Tibial nerve (tissue), 4 donors: ENCODE results near the gene SFI1. TPM values are rescaled to one million over a fixed set of nuclear protein-coding genes. Genes with fewer than 3 reads are reported as not detected.
A peak's percentile ranks its signal among the peaks of the same experiment; 100 is the strongest.

Experiments
- DNase-seq, 2 donors: peaks; one replicate each; pipeline ENCODE4 v3.0.0-alpha.2; 2019; ENCODE audit warnings: low spot score in 2 of 2
- H3K27ac ChIP-seq, 4 donors: fragments of 200-600 bp; sonication (generic) in 3 of 4; one replicate each; pipeline ENCODE4 v1.5.1; 2017 to 2019; ENCODE audit warnings: mild to moderate bottlenecking in 1 of 4
- H3K27me3 ChIP-seq, 2 donors: fragments of 200-600 bp; sonication (generic) in 1 of 2; one replicate each; pipeline versions ENCODE4 v1.5.1 to v1.6.0; 2017 to 2019
- H3K36me3 ChIP-seq, 3 donors: fragments of 200-600 bp; sonication (generic); one replicate each; pipeline ENCODE4 v1.5.1; 2018 to 2019
- H3K4me1 ChIP-seq, 4 donors: fragments of 200-600 bp; sonication (generic) in 3 of 4; one replicate each; pipeline ENCODE4 v1.5.1; 2017 to 2019
- H3K4me3 ChIP-seq, 4 donors: fragments of 200-600 bp; sonication (generic) in 3 of 4; one replicate each; pipeline ENCODE4 v1.5.1; 2017 to 2019; ENCODE audit warnings: mild to moderate bottlenecking in 1 of 4, moderate library complexity in 1 of 4
- H3K9me3 ChIP-seq, 4 donors: fragments of 200-600 bp; sonication (generic) in 3 of 4; one replicate each; pipeline ENCODE4 v1.5.1; 2017 to 2019
- CTCF ChIP-seq, 5 experiments: fragments of 200-600 bp in 3 of 5; fragments of 450-650 bp in 2 of 5; sonication (generic) in 3 of 5; IDR thresholded peaks; one replicate each; pipeline ENCODE4 v1.5.1; 2016 to 2019; ENCODE audit warnings: antibody characterized with exemption in 5 of 5, mild to moderate bottlenecking in 3 of 5, moderate library complexity in 2 of 5
- EP300 ChIP-seq, 2 donors: sonication (generic); formaldehyde crosslinking; IDR thresholded peaks; one replicate each; pipeline ENCODE4 v1.6.1; 2017; ENCODE audit warnings: antibody characterized with exemption in 2 of 2, mild to moderate bottlenecking in 1 of 2
- POLR2A ChIP-seq, 2 donors: fragments of 450-650 bp; IDR thresholded peaks; one replicate each; pipeline ENCODE4 v1.6.1; 2017; ENCODE audit warnings: antibody characterized with exemption in 2 of 2, mild to moderate bottlenecking in 2 of 2, moderate library complexity in 2 of 2
- WGBS, 2 donors: methylation state at CpG; one replicate each; pipeline ENCODE4 v1.1.5; 2018; 5-methylcytosine and 5-hydroxymethylcytosine counted together
- total RNA-seq, 4 donors: library from RNA; depleted of rRNA; stranded (reverse); fragments of >200 nt; gene quantifications; one replicate each; pipeline ENCODE4 v1.1.0, GENCODE V29; 2016

SFI1 gene
- total RNA-seq, 4 donors from 2014 or later = 30.4 to 66.9 (median 49.5) TPM

- Histone ChIP-seq H3K4me1 (peaks cover 0 to 9% (median 0%) of the 10 kb centered on the region in 4 donors), H3K36me3 (peaks cover 0 to 35% (median 0%) of the 10 kb centered on the region in 3 donors), H3K4me3 (no peak overlapping the region), H3K27ac (peak overlapping the region in 1 of 4 donors; percentile 77), H3K27me3 (no peaks in the 10 kb centered on the region), H3K9me3 (no peaks in the 10 kb centered on the region)
- DNase-seq = no peak
- WGBS, 2 donors = 78 to 84% methylated on average over 4 of the region's 4 CpGs
- TF ChIP-seq EP300 (IDR thresholded peaks at IDR 0.05) (no peak), CTCF (IDR thresholded peaks at IDR 0.05) (no peak), POLR2A (IDR thresholded peaks at IDR 0.05) (no peak)
These were observed 155.3 kb downstream of the SFI1 start for GRCh38 chr22:31651664-31652063.

- no peaks in the 10 kb centered on the region for H3K9me3 ChIP-seq
- DNase-seq = no peak
- H3K27me3 ChIP-seq = no peaks in the 10 kb centered on the region
- H3K4me3 ChIP-seq = no peak overlapping the region
- TF ChIP-seq POLR2A (IDR thresholded peaks at IDR 0.05) (no peak), CTCF (IDR thresholded peaks at IDR 0.05) (no peak), EP300 (IDR thresholded peaks at IDR 0.05) (no peak)
- peak overlapping the region in 2 of 4 donors; percentile 77 to 82 for H3K27ac ChIP-seq
- 89 to 93% methylated on average over 9 of the region's 9 CpGs for WGBS, 2 donors
- H3K4me1 ChIP-seq = peaks cover 0 to 9% (median 0%) of the 10 kb centered on the region in 4 donors
- H3K36me3 ChIP-seq = peaks cover 0 to 31% (median 0%) of the 10 kb centered on the region in 3 donors
These were observed 155.8 kb downstream of the SFI1 start for GRCh38 chr22:31652088-31652487.

GRCh38 chr22:31652911-31653684 lies 156.8 kb downstream of the SFI1 start:
- H3K36me3 ChIP-seq = peaks cover 0 to 20% (median 0%) of the 10 kb centered on the region in 3 donors
- 63 to 67% methylated on average over 9 of the region's 9 CpGs for WGBS, 2 donors
- DNase-seq = no peak
- H3K27ac ChIP-seq = peak overlapping the region in 3 of 4 donors; percentile 3 to 82 (median 77)
- no peaks in the 10 kb centered on the region for H3K27me3 ChIP-seq
- TF ChIP-seq EP300 (IDR thresholded peaks at IDR 0.05) (no peak), POLR2A (IDR thresholded peaks at IDR 0.05) (no peak), CTCF (IDR thresholded peaks at IDR 0.05) (no peak)
- H3K4me1 ChIP-seq = peaks cover 0 to 12% (median 0%) of the 10 kb centered on the region in 4 donors
- no peak overlapping the region for H3K4me3 ChIP-seq
- no peaks in the 10 kb centered on the region for H3K9me3 ChIP-seq

- TF ChIP-seq POLR2A (IDR thresholded peaks at IDR 0.05) (no peak), EP300 (IDR thresholded peaks at IDR 0.05) (no peak), CTCF (IDR thresholded peaks at IDR 0.05) (no peak)
- DNase-seq = no peak
- Histone ChIP-seq H3K4me1 (peaks cover 0 to 16% (median 0%) of the 10 kb centered on the region in 4 donors), H3K27ac (peak overlapping the region in 3 of 4 donors; percentile 3 to 77 (median 47)), H3K9me3 (no peaks in the 10 kb centered on the region), H3K36me3 (peaks cover 0 to 12% (median 0%) of the 10 kb centered on the region in 3 donors), H3K27me3 (no peaks in the 10 kb centered on the region), H3K4me3 (no peak overlapping the region)
- WGBS, 2 donors = 84 to 87% methylated on average over 2 of the region's 2 CpGs
These were observed 157.6 kb downstream of the SFI1 start for GRCh38 chr22:31653944-31654343.

DNA sequence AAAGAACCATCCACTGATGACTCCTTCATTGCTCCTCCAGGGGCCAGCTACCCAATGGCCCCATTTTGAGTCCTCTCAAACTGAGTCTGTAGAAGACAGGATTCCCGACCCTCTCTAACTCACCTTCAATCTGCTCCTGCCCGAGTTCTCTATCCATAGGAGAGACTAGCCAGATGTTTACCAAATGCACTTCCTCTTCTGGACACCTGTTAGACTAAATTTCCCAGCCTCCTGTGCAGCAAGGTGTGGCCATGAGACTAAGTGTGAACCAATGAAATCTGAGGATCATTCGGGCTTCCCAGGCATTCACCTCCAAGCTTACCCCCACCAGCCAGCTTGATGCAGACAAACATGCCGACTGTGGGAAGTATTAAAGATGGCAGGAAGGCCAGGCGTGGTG lies 158.1 kb downstream of the SFI1 start:
- H3K36me3 ChIP-seq = peaks cover 0 to 7% (median 0%) of the 10 kb centered on the region in 3 donors
- no peaks in the 10 kb centered on the region for H3K27me3 ChIP-seq
- no peak overlapping the region for H3K4me3 ChIP-seq
- peaks cover 0 to 16% (median 0%) of the 10 kb centered on the region in 4 donors for H3K4me1 ChIP-seq
- TF ChIP-seq CTCF (IDR thresholded peaks at IDR 0.05) = no peak
- no peak for TF ChIP-seq EP300 (IDR thresholded peaks at IDR 0.05)
- TF ChIP-seq POLR2A (IDR thresholded peaks at IDR 0.05) = no peak
- WGBS, 2 donors = 94 to 99% methylated on average over 5 of the region's 5 CpGs
- DNase-seq = no peak
- peak overlapping the region in 2 of 4 donors; percentile 47 to 77 for H3K27ac ChIP-seq
- H3K9me3 ChIP-seq = no peaks in the 10 kb centered on the region
